GM06990 (cell line): ENCODE data around the gene KLHL30.

ENCODE experiments used
- DNase-seq: peaks from one replicate; pipeline ENCODE4 v3.0.0-alpha.2; 2011; ENCODE audit not compliant: insufficient read length; ENCODE audit errors: extremely low read depth
- H3K27me3 ChIP-seq: replicated peaks from 2 replicates; pipeline ENCODE4 v1.6.0; 2011; ENCODE audit warnings: low read length; ENCODE audit not compliant: control insufficient read depth, insufficient read depth
- H3K36me3 ChIP-seq: 2 replicates; pipeline ENCODE4 v1.5.1; 2011; ENCODE audit warnings: low read length; ENCODE audit not compliant: control insufficient read depth, insufficient read depth
- H3K4me3 ChIP-seq: replicated peaks from 2 replicates; pipeline ENCODE4 v1.5.1; 2011; ENCODE audit warnings: low read depth, mild to moderate bottlenecking, control low read depth, low read length
- CTCF ChIP-seq: IDR thresholded peaks from 2 replicates; pipeline ENCODE4 v1.5.1; 2011; ENCODE audit warnings: low read length, control low read depth, mild to moderate bottlenecking, inconsistent platforms; ENCODE audit not compliant: insufficient read depth, poor library complexity, severe bottlenecking

Gene KLHL30

DNA sequence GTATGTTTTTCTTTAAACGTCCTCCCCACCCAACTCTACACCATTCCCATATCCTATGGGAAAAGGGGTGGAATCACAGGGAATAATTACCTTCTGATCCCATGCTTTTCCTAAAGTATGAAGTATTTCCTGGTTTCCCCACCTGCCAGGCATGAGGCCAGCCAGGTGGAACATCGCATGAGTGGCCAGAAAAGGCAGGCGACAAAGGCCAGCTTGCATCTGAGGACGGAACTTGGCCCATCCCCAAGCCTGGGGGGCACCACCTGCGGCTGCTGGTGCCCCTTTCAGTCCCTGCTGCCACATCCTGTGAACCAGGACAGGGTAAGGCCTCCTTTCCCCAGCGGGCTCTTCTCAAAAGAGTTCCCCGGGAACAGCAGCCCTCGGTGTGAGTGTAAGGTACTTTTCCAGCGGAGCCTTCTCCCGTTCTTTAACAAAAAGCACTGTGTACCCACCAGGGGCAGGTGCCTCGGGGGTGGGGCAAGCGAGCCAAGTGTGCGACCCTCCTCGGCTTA, 19.1 kb downstream of the KLHL30 start:
- DNase-seq: no peak
- H3K4me3 ChIP-seq: no peak overlapping the region
- no peak for TF ChIP-seq CTCF
- no peaks in the 10 kb centered on the region for H3K36me3 ChIP-seq
- H3K27me3 ChIP-seq: no peaks in the 10 kb centered on the region

GRCh38 chr2:238158018-238158508, 19.6 kb downstream of the KLHL30 start:
- no peak for DNase-seq
- Histone ChIP-seq H3K27me3 (no peaks in the 10 kb centered on the region), H3K4me3 (no peak overlapping the region), H3K36me3 (no peaks in the 10 kb centered on the region)
- no peak for TF ChIP-seq CTCF

DNA sequence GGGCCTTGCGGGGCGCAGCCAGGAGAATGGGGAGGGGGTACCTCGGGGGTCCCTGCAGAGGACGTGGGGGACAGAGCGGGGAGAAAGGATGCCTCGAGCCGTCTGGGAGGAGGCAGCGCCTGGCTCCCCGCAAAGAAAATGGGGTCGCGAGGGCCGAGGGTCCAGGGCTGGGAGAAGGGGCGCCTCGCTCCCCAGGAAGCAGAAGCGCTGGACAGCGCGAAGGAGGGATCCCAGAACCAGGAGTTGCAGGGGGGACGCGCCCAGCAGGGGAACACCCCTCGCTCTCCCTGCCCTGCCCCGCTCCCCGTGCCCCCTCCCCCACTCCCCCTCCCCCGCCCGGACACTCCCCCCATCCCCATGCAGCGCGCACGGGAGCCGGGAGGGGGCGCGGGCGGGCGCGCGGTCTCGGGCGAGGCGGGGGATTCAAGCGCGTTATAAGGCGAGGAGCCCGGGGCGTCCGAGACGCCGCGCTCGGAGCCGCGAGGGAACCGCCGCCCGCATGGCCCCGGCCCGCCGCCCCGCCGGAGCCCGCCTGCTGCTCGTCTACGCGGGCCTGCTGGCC, 20.1 kb downstream of the KLHL30 start, which contains the start of gene ERFE:
Gene ERFE (plus strand): TSS at position 462 of the 562 bp plus-strand sequence. CDS start 38 bp downstream, at position 500.
- Histone ChIP-seq H3K27me3 (no peaks in the 10 kb centered on the region), H3K36me3 (no peaks in the 10 kb centered on the region), H3K4me3 (peak within 1 kb of the TSS; percentile 35)
- DNase-seq: peak; percentile 43
- peak; percentile 19 for TF ChIP-seq CTCF

- H3K4me3 ChIP-seq: peak overlapping the region; percentile 35
- H3K27me3 ChIP-seq: no peaks in the 10 kb centered on the region
- no peak for TF ChIP-seq CTCF
- no peaks in the 10 kb centered on the region for H3K36me3 ChIP-seq
- no peak for DNase-seq
These were observed 20.6 kb downstream of the KLHL30 start for GRCh38 chr2:238159071-238159539.

- H3K27me3 ChIP-seq: no peaks in the 10 kb centered on the region
- no peaks in the 10 kb centered on the region for H3K36me3 ChIP-seq
- TF ChIP-seq CTCF: no peak
- H3K4me3 ChIP-seq: no peak overlapping the region
- no peak for DNase-seq
These were observed 21.3 kb downstream of the KLHL30 start for GRCh38 chr2:238159661-238160205.
